Muscle layer of duodenum (tissue), 2 donors: ENCODE data around the gene MGMT.

Experiments
- H3K27ac ChIP-seq: one replicate; pipeline ENCODE4 v1.7.0; 2013; ENCODE audit warnings: mild to moderate bottlenecking, low read length
- H3K27me3 ChIP-seq: one replicate; pipeline ENCODE4 v1.7.0; 2013; ENCODE audit warnings: low read depth, mild to moderate bottlenecking, control low read depth, low read length
- H3K36me3 ChIP-seq, 2 donors: one replicate each; pipeline ENCODE4 v1.7.0; 2013; ENCODE audit warnings: low read length in 2 of 2, control low read depth in 1 of 2, mild to moderate bottlenecking in 1 of 2; ENCODE audit not compliant: insufficient read depth in 2 of 2, control insufficient read depth in 1 of 2
- H3K4me1 ChIP-seq, 2 donors: one replicate each; pipeline ENCODE4 v1.7.0; 2013; ENCODE audit warnings: low read length in 2 of 2, mild to moderate bottlenecking in 2 of 2, control low read depth in 1 of 2, moderate library complexity in 1 of 2; ENCODE audit not compliant: insufficient read depth in 2 of 2, control insufficient read depth in 1 of 2
- H3K4me3 ChIP-seq, 2 donors: one replicate each; pipeline ENCODE4 v1.7.0; 2013; ENCODE audit warnings: low read length in 2 of 2, low read depth in 1 of 2, mild to moderate bottlenecking in 1 of 2
- H3K9me3 ChIP-seq, 2 donors: one replicate each; pipeline ENCODE4 v1.7.0; 2013; ENCODE audit warnings: low read length in 2 of 2, control low read depth in 1 of 2, mild to moderate bottlenecking in 1 of 2; ENCODE audit not compliant: control insufficient read depth in 1 of 2
- donor health status: healthy.

Gene MGMT

DNA sequence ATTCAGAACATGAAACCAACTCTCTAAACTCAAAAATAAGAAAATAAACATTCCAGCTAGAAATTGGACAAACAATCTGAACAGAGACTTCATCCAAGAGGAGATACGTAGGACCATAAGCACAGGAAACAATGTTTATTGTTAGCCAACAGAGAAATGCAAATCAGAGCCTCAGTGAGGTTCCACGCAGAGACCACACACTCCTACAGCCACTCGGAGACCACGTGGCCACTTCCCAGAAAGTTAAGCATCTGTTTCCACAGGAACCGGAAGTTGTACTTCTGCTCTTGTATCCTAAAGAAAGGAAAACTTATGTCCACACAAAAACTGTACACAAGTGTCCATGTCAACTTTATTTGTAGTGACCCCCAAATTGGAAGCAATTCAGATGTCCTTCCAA lies 214.8 kb downstream of the MGMT start:
- Histone ChIP-seq H3K36me3 (no peaks in the 10 kb centered on the region), H3K4me1 (no peaks in the 10 kb centered on the region), H3K9me3 (no peaks in the 10 kb centered on the region), H3K27me3 (no peaks in the 10 kb centered on the region), H3K27ac (no peak overlapping the region), H3K4me3 (no peak overlapping the region)

- Histone ChIP-seq H3K9me3 (no peaks in the 10 kb centered on the region), H3K4me3 (no peak overlapping the region), H3K4me1 (no peaks in the 10 kb centered on the region), H3K36me3 (no peaks in the 10 kb centered on the region), H3K27ac (no peak overlapping the region), H3K27me3 (no peaks in the 10 kb centered on the region)
Measured at GRCh38 chr10:129683519-129683918, 216.5 kb downstream of the MGMT start.

- Histone ChIP-seq H3K36me3 (no peaks in the 10 kb centered on the region), H3K4me1 (no peaks in the 10 kb centered on the region), H3K27me3 (no peaks in the 10 kb centered on the region), H3K4me3 (no peak overlapping the region), H3K27ac (no peak overlapping the region), H3K9me3 (no peaks in the 10 kb centered on the region)
Measured at GRCh38 chr10:129683920-129684319, 216.9 kb downstream of the MGMT start.

GRCh38 chr10:129685271-129685670 lies 218.2 kb downstream of the MGMT start:
- Histone ChIP-seq H3K9me3 (no peaks in the 10 kb centered on the region), H3K4me1 (peaks cover 0 to 1% of the 10 kb centered on the region in 2 donors), H3K36me3 (no peaks in the 10 kb centered on the region), H3K27me3 (no peaks in the 10 kb centered on the region), H3K4me3 (no peak overlapping the region), H3K27ac (no peak overlapping the region)

GRCh38 chr10:129689671-129690071 lies 222.6 kb downstream of the MGMT start:
- H3K9me3 ChIP-seq, result no peaks in the 10 kb centered on the region
- H3K4me1 ChIP-seq, result peaks cover 0 to 10% of the 10 kb centered on the region in 2 donors
- H3K27me3 ChIP-seq, result no peaks in the 10 kb centered on the region
- no peak overlapping the region for H3K27ac ChIP-seq
- H3K4me3 ChIP-seq, result no peak overlapping the region
- no peaks in the 10 kb centered on the region for H3K36me3 ChIP-seq

- Histone ChIP-seq H3K27ac (no peak overlapping the region), H3K27me3 (no peaks in the 10 kb centered on the region), H3K4me3 (no peak overlapping the region), H3K9me3 (no peaks in the 10 kb centered on the region), H3K36me3 (no peaks in the 10 kb centered on the region), H3K4me1 (peaks cover 0 to 10% of the 10 kb centered on the region in 2 donors)
Measured at GRCh38 chr10:129690248-129691070, 223.4 kb downstream of the MGMT start.

- Histone ChIP-seq H3K27me3 (no peaks in the 10 kb centered on the region), H3K27ac (no peak overlapping the region), H3K36me3 (no peaks in the 10 kb centered on the region), H3K9me3 (no peaks in the 10 kb centered on the region), H3K4me3 (no peak overlapping the region), H3K4me1 (peaks cover 0 to 10% of the 10 kb centered on the region in 2 donors)
Measured at GRCh38 chr10:129692695-129693094, 225.7 kb downstream of the MGMT start.

GRCh38 chr10:129693382-129693781 lies 226.3 kb downstream of the MGMT start:
- H3K9me3 ChIP-seq, result no peaks in the 10 kb centered on the region
- no peaks in the 10 kb centered on the region for H3K36me3 ChIP-seq
- H3K27me3 ChIP-seq, result no peaks in the 10 kb centered on the region
- no peak overlapping the region for H3K27ac ChIP-seq
- H3K4me1 ChIP-seq, result peaks cover 0 to 10% of the 10 kb centered on the region in 2 donors
- no peak overlapping the region for H3K4me3 ChIP-seq

GRCh38 chr10:129694184-129694583 lies 227.1 kb downstream of the MGMT start:
- Histone ChIP-seq H3K36me3 (no peaks in the 10 kb centered on the region), H3K4me3 (no peak overlapping the region), H3K27ac (no peak overlapping the region), H3K4me1 (peaks cover 0 to 10% of the 10 kb centered on the region in 2 donors), H3K9me3 (no peaks in the 10 kb centered on the region), H3K27me3 (no peaks in the 10 kb centered on the region)

- Histone ChIP-seq H3K27me3 (no peaks in the 10 kb centered on the region), H3K27ac (no peak overlapping the region), H3K4me3 (no peak overlapping the region), H3K9me3 (no peaks in the 10 kb centered on the region), H3K4me1 (peaks cover 0 to 10% of the 10 kb centered on the region in 2 donors), H3K36me3 (peaks cover 0 to 3% of the 10 kb centered on the region in 2 donors)
Measured at GRCh38 chr10:129694691-129695243, 227.7 kb downstream of the MGMT start.

- Histone ChIP-seq H3K27me3 (no peaks in the 10 kb centered on the region), H3K4me1 (peaks cover 0 to 5% of the 10 kb centered on the region in 2 donors), H3K9me3 (no peaks in the 10 kb centered on the region), H3K27ac (no peak overlapping the region), H3K4me3 (no peak overlapping the region), H3K36me3 (peaks cover 0 to 3% of the 10 kb centered on the region in 2 donors)
Measured at GRCh38 chr10:129695671-129696070, 228.6 kb downstream of the MGMT start.
